Nephron (organoid): ENCODE results near the gene CLDN8.

Experiments
- H3K27ac Mint-ChIP-seq, 3 experiments: 2 replicates each; pipeline ENCODE4 v1.8.0; 2020; ENCODE audit warnings: mixed read lengths in 3 of 3, mild to moderate bottlenecking in 2 of 3, moderate library complexity in 1 of 3
- H3K27me3 Mint-ChIP-seq: 2 replicates; pipeline ENCODE4 v1.8.0; 2021; ENCODE audit warnings: low read depth, mild to moderate bottlenecking, moderate library complexity, mixed read lengths
- H3K36me3 Mint-ChIP-seq: 2 replicates; pipeline ENCODE4 v1.8.0; 2020; ENCODE audit warnings: low read depth, mixed read lengths
- H3K4me1 Mint-ChIP-seq: 2 replicates; pipeline ENCODE4 v1.8.0; 2020; ENCODE audit warnings: mixed read lengths
- H3K4me3 Mint-ChIP-seq, 3 experiments: 2 replicates each; pipeline ENCODE4 v1.8.0; 2020; ENCODE audit warnings: mild to moderate bottlenecking in 3 of 3, mixed read lengths in 3 of 3, moderate library complexity in 2 of 3
- H3K9me3 Mint-ChIP-seq: 2 replicates; pipeline ENCODE4 v1.8.0; 2020; ENCODE audit warnings: mixed read lengths
- TF ChIP-seq, protein P1 (sequence below), 3 experiments: fragments of 200-600 bp; sonication (generic); IDR thresholded peaks; one replicate each; pipeline ENCODE4 v1.5.0; 2021; ENCODE audit warnings: antibody characterized with exemption in 3 of 3; ENCODE audit not compliant: unreplicated experiment in 3 of 3

Gene CLDN8

GRCh38 chr21:30223596-30223995 lies 7.7 kb upstream of the CLDN8 start:
- H3K27me3 Mint-ChIP-seq = no peaks in the 10 kb centered on the region
- no peak overlapping the region for H3K4me3 Mint-ChIP-seq
- no peaks in the 10 kb centered on the region for H3K36me3 Mint-ChIP-seq
- H3K27ac Mint-ChIP-seq = peak overlapping the region in 1 of 3 experiments; percentile 14
- TF ChIP-seq, protein P1, sequence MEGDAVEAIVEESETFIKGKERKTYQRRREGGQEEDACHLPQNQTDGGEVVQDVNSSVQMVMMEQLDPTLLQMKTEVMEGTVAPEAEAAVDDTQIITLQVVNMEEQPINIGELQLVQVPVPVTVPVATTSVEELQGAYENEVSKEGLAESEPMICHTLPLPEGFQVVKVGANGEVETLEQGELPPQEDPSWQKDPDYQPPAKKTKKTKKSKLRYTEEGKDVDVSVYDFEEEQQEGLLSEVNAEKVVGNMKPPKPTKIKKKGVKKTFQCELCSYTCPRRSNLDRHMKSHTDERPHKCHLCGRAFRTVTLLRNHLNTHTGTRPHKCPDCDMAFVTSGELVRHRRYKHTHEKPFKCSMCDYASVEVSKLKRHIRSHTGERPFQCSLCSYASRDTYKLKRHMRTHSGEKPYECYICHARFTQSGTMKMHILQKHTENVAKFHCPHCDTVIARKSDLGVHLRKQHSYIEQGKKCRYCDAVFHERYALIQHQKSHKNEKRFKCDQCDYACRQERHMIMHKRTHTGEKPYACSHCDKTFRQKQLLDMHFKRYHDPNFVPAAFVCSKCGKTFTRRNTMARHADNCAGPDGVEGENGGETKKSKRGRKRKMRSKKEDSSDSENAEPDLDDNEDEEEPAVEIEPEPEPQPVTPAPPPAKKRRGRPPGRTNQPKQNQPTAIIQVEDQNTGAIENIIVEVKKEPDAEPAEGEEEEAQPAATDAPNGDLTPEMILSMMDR (IDR thresholded peaks at IDR 0.05; ENCODE audit: unreplicated experiment in 3 of 3) = no peak
- no peaks in the 10 kb centered on the region for H3K9me3 Mint-ChIP-seq
- H3K4me1 Mint-ChIP-seq = peaks cover 9% of the 10 kb centered on the region

DNA sequence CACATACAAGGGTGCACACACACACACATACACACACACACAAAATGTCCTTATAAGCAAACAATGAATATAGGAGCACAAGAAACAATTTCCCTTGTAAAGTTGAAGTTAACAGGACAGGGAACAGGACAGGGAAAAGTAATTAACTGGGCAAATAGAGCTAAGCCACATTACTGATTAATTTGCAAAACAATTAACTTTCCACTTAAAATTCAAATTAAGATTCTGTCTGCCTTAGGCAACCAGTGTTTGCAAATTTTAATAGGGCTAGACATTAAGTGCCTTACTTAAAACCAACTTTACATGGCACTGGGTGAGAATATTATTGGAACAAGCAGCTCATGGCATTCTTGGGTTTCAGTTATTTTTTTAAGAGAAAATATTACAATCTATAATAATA lies 6.8 kb upstream of the CLDN8 start:
- no peaks in the 10 kb centered on the region for H3K36me3 Mint-ChIP-seq
- no peak overlapping the region for H3K4me3 Mint-ChIP-seq
- H3K4me1 Mint-ChIP-seq = peaks cover 4% of the 10 kb centered on the region
- TF ChIP-seq, protein P1 (IDR thresholded peaks at IDR 0.05; ENCODE audit: unreplicated experiment in 3 of 3) = no peak
- peak overlapping the region in 1 of 3 experiments; percentile 36 for H3K27ac Mint-ChIP-seq
- H3K27me3 Mint-ChIP-seq = no peaks in the 10 kb centered on the region
- H3K9me3 Mint-ChIP-seq = no peaks in the 10 kb centered on the region

- Mint-ChIP-seq H3K27ac (no peak overlapping the region), H3K36me3 (no peaks in the 10 kb centered on the region), H3K9me3 (no peaks in the 10 kb centered on the region), H3K27me3 (no peaks in the 10 kb centered on the region), H3K4me1 (peaks cover 17% of the 10 kb centered on the region), H3K4me3 (no peak overlapping the region)
- TF ChIP-seq, protein P1 (IDR thresholded peaks at IDR 0.05; ENCODE audit: unreplicated experiment in 3 of 3) = no peak
Measured at GRCh38 chr21:30211071-30211470, 4.8 kb downstream of the CLDN8 start.

DNA sequence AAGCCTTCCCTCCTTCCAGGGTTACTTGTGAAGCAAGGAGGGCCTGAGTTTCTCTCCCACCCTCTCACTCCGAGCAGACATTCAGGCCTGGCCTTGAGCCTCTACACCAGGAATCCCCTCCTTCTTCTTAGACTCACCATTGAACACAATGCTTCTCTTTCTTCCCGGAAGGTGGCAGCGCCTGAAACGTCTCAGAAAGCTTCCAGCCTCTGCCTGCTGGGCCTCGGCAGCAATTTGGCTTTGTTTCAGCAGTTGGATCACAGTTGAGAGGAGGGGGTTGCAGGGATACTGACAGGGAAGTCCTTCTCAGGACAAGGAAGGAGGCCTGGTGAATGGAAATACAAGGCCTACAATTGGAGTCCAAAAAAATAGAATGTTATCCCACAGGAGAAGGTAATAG lies 6.3 kb downstream of the CLDN8 start:
- H3K27ac Mint-ChIP-seq = peak overlapping the region in 1 of 3 experiments; percentile 33
- H3K36me3 Mint-ChIP-seq = no peaks in the 10 kb centered on the region
- peaks cover 17% of the 10 kb centered on the region for H3K4me1 Mint-ChIP-seq
- no peaks in the 10 kb centered on the region for H3K27me3 Mint-ChIP-seq
- no peak overlapping the region for H3K4me3 Mint-ChIP-seq
- TF ChIP-seq, protein P1 (IDR thresholded peaks at IDR 0.05; ENCODE audit: unreplicated experiment in 3 of 3) = no peak
- H3K9me3 Mint-ChIP-seq = no peaks in the 10 kb centered on the region

DNA sequence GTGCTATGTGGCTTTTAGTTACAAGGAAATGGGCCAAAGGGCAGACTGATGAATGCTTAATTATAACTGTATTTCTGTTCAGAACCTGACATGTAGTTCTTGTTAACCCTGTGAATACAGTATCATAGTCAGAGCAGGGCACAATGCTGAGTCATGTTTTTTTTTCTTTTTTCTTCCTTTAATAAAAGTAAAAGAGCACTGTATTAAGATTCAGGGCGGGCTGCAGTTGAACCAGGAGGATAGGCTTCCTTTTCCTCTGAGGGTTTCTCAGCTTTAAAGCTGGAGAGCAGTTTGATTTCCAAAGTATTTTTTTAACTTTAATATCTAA lies 8.7 kb downstream of the CLDN8 start:
- Mint-ChIP-seq H3K27me3 (no peaks in the 10 kb centered on the region), H3K4me1 (peaks cover 17% of the 10 kb centered on the region), H3K9me3 (peaks cover 1% of the 10 kb centered on the region), H3K4me3 (no peak overlapping the region), H3K27ac (peak overlapping the region in 1 of 3 experiments; percentile 4), H3K36me3 (no peaks in the 10 kb centered on the region)
- TF ChIP-seq, protein P1 (IDR thresholded peaks at IDR 0.05; ENCODE audit: unreplicated experiment in 3 of 3) = no peak

GRCh38 chr21:30206551-30207251 lies 9.2 kb downstream of the CLDN8 start:
- Mint-ChIP-seq H3K4me3 (no peak overlapping the region), H3K4me1 (peaks cover 17% of the 10 kb centered on the region), H3K9me3 (peaks cover 4% of the 10 kb centered on the region), H3K27me3 (no peaks in the 10 kb centered on the region), H3K36me3 (no peaks in the 10 kb centered on the region), H3K27ac (peak overlapping the region in 2 of 3 experiments; percentile 4 to 7)
- TF ChIP-seq, protein P1 (IDR thresholded peaks at IDR 0.05; ENCODE audit: unreplicated experiment in 3 of 3) = no peak
